ENCODE data around the gene SATB1. TPM values are rescaled to one million over a fixed set of nuclear protein-coding genes. Genes with fewer than 3 reads are reported as not detected.

SATB1 gene
- total RNA-seq, 2 experiments from 2014 or later = 390 to 393 TPM

DNA sequence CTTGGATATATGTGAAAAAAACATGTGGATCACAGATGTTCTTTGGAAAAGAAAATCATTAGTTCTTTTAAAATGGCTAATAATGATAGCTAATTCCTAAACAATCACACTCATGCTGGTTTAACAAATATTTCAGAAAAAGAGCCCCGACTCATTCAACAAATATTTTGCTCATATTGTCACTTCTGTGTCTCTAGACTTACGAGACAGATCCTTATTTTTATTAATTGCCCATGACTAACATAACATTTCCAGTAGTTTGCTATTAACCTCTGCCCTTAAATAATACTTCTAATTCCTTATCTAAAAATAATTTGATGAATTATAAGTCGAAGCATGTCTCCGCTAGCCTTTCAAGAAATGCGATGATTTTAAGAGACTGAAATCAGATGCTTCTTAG lies 70.4 kb downstream of the SATB1 start:
- Mint-ChIP-seq H3K4me1 (ENCODE audit: low read depth) (peaks cover 65% of the 10 kb centered on the region), H3K4me3 (no peak overlapping the region), H3K36me3 (ENCODE audit: low read depth) (peaks cover 90% of the 10 kb centered on the region), H3K27ac (peak overlapping the region; percentile 69), H3K27me3 (no peaks in the 10 kb centered on the region), H3K9me3 (no peaks in the 10 kb centered on the region)
- CTCF ChIA-PET = interaction anchor here (1.4 to 1.6 kb wide), 2 partner anchors 10 to 34 kb away, joined by 4 to 6 read pairs; no protein-coding TSS in a partner anchor
- TF ChIP-seq, protein P1, sequence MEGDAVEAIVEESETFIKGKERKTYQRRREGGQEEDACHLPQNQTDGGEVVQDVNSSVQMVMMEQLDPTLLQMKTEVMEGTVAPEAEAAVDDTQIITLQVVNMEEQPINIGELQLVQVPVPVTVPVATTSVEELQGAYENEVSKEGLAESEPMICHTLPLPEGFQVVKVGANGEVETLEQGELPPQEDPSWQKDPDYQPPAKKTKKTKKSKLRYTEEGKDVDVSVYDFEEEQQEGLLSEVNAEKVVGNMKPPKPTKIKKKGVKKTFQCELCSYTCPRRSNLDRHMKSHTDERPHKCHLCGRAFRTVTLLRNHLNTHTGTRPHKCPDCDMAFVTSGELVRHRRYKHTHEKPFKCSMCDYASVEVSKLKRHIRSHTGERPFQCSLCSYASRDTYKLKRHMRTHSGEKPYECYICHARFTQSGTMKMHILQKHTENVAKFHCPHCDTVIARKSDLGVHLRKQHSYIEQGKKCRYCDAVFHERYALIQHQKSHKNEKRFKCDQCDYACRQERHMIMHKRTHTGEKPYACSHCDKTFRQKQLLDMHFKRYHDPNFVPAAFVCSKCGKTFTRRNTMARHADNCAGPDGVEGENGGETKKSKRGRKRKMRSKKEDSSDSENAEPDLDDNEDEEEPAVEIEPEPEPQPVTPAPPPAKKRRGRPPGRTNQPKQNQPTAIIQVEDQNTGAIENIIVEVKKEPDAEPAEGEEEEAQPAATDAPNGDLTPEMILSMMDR (IDR thresholded peaks at IDR 0.05) = no peak
- Histone ChIP-seq H3K27ac (ENCODE audit: low read depth in 1 of 2, low read length in 2 of 2) (no peak overlapping the region), H3K27me3 (ENCODE audit: control insufficient read depth in 1 of 2, insufficient read depth in 2 of 2, low read length in 2 of 2) (no peaks in the 10 kb centered on the region), H3K4me3 (ENCODE audit: low read length) (no peak overlapping the region), H3K36me3 (ENCODE audit: insufficient read depth, low read length) (peaks cover 62% of the 10 kb centered on the region), H3K9me3 (ENCODE audit: control insufficient read depth in 1 of 2, insufficient read depth in 1 of 2, low read length in 2 of 2) (no peaks in the 10 kb centered on the region), H3K4me1 (ENCODE audit: insufficient read depth, low read length) (no peaks in the 10 kb centered on the region)
- no peak for ATAC-seq (ENCODE audit: poor library complexity)
- DNase-seq = no peak
- POLR2A ChIA-PET = no interaction called here
- intact Hi-C loops (cut with DNase I, micrococcal nuclease) = loop anchor here in 1 of 2 experiments (5.0 kb wide), 1 partner anchor 38 kb away; no protein-coding TSS in a partner anchor

DNA sequence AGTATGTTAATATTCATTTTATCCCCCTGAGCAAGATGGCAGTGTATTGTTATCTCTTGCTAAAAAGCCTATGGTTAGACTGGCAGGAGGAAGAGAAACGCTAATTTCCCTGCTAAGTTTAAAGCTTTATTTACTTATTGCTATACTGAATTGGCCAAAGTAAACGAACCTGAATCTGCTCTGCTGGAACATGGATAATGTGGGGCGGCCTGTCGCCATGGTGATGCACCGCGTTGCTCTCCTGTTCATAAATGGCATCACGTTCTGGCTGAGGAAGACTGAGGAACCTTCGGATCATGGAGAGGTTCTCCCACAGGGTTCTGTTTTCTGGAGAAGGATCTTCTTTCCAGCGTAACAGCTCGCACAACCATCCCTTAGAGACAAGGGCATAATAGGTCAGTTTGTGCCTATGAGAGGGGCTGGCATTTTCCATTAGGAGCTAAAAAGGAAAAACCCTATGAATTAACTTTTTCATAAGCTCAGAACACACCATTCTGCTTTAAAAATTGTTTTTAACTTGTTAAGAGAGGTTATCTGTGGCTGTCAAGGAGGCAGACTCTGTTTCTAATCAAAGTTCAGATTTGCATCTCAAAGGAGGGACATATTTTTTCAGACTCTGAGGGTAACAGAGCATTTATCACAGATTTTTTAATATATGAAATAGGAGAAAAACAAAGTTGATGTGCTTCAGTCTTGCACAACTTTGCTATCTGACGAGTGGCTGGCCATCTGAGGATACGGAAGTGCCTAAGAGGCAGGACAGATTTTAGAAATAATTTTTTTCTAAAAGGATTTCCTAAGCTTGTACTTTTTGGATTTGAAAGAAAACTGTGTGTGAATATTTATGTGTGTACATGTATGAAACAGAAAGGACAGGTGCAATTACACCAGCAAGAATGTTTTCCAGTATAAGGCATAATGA lies 73.1 kb downstream of the SATB1 start:
- H3K27me3 Mint-ChIP-seq = no peaks in the 10 kb centered on the region
- H3K4me1 ChIP-seq (ENCODE audit: insufficient read depth, low read length) = no peaks in the 10 kb centered on the region
- peaks cover 90% of the 10 kb centered on the region for H3K36me3 Mint-ChIP-seq (ENCODE audit: low read depth)
- H3K27ac Mint-ChIP-seq = peak overlapping the region; percentile 69
- no peak overlapping the region for H3K27ac ChIP-seq (ENCODE audit: low read depth in 1 of 2, low read length in 2 of 2)
- DNase-seq (no peak), ATAC-seq (ENCODE audit: poor library complexity) (no peak)
- H3K4me1 Mint-ChIP-seq (ENCODE audit: low read depth) = peaks cover 59% of the 10 kb centered on the region
- no peaks in the 10 kb centered on the region for H3K9me3 Mint-ChIP-seq
- ChIA-PET POLR2A (interaction anchor here (1.1 kb wide), 1 partner anchor 94 kb away, joined by 3 read pairs; no protein-coding TSS in a partner anchor), CTCF (interaction anchor here (1.1 kb wide), 1 partner anchor 154 kb away, joined by 3 read pairs; no protein-coding TSS in a partner anchor)
- H3K4me3 ChIP-seq (ENCODE audit: low read length) = no peak overlapping the region
- no peaks in the 10 kb centered on the region for H3K27me3 ChIP-seq (ENCODE audit: control insufficient read depth in 1 of 2, insufficient read depth in 2 of 2, low read length in 2 of 2)
- H3K4me3 Mint-ChIP-seq = no peak overlapping the region
- TF ChIP-seq, protein P1 (IDR thresholded peaks at IDR 0.05) = no peak
- peaks cover 68% of the 10 kb centered on the region for H3K36me3 ChIP-seq (ENCODE audit: insufficient read depth, low read length)
- no peaks in the 10 kb centered on the region for H3K9me3 ChIP-seq (ENCODE audit: control insufficient read depth in 1 of 2, insufficient read depth in 1 of 2, low read length in 2 of 2)
- intact Hi-C loops (cut with DNase I, micrococcal nuclease) = no loop called here

DNA sequence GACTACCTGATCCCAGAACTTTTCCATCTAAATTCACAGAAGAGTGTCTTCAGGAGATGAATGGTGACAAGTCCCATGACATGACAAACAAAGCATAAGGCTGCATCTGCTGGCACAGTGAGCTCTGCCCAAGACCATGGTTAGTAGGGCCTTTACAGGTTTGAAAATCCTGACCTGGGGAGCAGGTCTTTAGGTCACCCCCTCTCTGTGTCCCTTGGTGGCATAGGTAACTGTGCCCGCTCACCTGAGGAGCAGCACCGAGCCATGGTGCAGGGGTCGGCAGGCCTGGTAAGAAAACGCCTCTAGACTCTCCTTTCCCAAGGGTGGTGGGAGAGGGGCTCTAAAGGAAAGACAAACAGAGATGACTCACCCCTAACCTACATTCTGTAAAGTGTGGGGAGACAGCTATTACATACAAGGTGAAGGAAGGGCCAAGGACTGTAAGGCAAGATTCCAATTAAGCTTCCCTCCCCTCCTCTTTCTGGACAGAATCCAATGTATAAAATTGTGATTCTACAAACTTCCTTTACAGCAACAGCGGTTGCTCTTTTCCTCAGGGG lies 74.0 kb downstream of the SATB1 start:
- no peak for DNase-seq
- ChIA-PET POLR2A (interaction anchor here (0.7 to 1.3 kb wide), 3 partner anchors 80 to 136 kb away, joined by 3 read pairs; no protein-coding TSS in a partner anchor), CTCF (interaction anchor here (1.1 to 1.3 kb wide), 3 partner anchors 9 to 407 kb away, joined by 3 to 4 read pairs (median 3); no protein-coding TSS in a partner anchor)
- intact Hi-C loops (cut with DNase I, micrococcal nuclease) = no loop called here
- Mint-ChIP-seq H3K9me3 (no peaks in the 10 kb centered on the region), H3K27me3 (no peaks in the 10 kb centered on the region), H3K36me3 (ENCODE audit: low read depth) (peaks cover 86% of the 10 kb centered on the region), H3K4me3 (no peak overlapping the region), H3K4me1 (ENCODE audit: low read depth) (peaks cover 57% of the 10 kb centered on the region), H3K27ac (peak overlapping the region; percentile 69)
- no peak for ATAC-seq (ENCODE audit: poor library complexity)
- TF ChIP-seq, protein P1 (IDR thresholded peaks at IDR 0.05) = no peak
- no peak overlapping the region for H3K27ac ChIP-seq (ENCODE audit: low read depth in 1 of 2, low read length in 2 of 2)
- no peaks in the 10 kb centered on the region for H3K27me3 ChIP-seq (ENCODE audit: control insufficient read depth in 1 of 2, insufficient read depth in 2 of 2, low read length in 2 of 2)
- H3K4me1 ChIP-seq (ENCODE audit: insufficient read depth, low read length) = no peaks in the 10 kb centered on the region
- H3K4me3 ChIP-seq (ENCODE audit: low read length) = no peak overlapping the region
- no peaks in the 10 kb centered on the region for H3K9me3 ChIP-seq (ENCODE audit: control insufficient read depth in 1 of 2, insufficient read depth in 1 of 2, low read length in 2 of 2)
- H3K36me3 ChIP-seq (ENCODE audit: insufficient read depth, low read length) = peaks cover 68% of the 10 kb centered on the region

All from CD4-positive, alpha-beta T cell (primary cell).